ENCODE results near the gene ITGB3.
"Not testable (repeated sequence)": the region's sequence is repeated elsewhere in the genome, so short reads cannot be mapped to it uniquely, and the experiment has no call there.

ITGB3 gene

DNA sequence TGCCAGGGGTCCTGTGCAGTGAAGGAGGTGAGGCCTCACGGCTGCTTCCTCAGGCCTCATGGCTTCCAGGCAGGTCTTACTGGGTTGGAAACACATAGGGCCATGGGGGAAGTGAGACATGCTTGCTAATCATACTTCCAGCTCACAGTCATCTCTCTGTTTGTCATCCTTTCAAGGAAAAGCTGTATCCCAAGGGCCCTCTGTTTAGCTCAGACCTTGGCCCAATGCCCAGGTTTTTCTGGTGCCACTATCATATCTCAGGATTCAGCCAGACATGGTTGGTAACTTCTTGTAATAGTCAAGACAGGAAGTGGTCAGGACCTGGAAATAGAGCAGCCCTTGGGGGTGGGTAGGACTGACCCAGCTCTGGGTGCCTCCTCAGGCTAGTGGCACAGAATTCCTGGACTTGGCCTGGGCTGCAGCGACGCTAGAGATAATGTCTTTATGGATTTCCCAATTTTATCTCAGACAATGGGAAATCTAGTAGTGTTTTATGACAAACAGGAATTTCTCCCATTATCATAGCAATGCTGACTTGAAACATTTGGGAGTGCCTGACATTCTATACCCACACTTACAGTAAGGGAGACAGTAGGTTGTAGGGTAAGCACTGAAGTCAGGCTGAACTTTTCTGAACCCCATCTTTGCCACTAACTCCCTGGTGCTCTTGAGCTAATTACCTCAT lies 13.5 kb upstream of the ITGB3 start:
- intact Hi-C loops (cut with DNase I), result no loop called here
- peak in 7 of 10 donors; percentile 37 to 89 (median 40) for DNase-seq

DNA sequence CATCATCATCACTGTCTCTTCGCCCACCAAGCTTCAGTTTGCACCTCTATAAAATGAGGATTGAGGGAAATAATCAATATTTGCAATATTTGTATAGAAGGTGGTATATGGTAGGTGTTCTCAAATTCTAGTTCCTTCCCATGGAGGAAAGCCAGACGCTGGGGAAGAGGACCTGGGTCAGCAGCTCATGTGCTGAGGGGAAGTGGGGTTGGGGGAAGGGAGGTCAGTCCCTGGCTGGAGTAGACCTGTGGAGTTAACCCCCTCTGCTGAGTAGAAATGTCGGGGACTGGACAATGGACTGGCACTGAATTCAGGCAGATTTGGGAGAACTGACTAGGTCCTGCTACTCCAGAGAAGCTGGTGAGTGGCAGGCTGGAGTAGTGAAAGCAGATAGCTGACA lies 12.8 kb upstream of the ITGB3 start:
- no peak for DNase-seq
- intact Hi-C loops (cut with DNase I), result no loop called here

DNA sequence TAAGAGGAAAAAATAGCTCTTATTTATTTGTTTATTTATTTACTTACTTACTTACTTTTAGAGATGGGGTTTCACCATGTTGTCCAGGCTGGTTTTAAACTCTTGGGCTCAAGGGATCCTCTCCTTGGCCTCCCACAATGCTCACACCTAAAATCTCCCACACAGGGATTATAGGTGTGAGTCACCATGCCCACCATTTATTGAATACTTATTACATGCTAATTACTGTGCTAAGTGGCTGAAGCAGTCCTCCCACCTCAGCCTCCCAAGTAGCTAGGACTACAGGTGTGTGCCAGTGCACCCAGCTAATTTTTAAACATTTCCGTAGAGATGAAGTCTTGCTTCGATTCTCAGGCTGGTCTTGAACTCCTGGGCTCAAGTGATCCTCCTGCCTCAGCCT lies 11.0 kb upstream of the ITGB3 start:
- intact Hi-C loops (cut with DNase I), result no loop called here

DNA sequence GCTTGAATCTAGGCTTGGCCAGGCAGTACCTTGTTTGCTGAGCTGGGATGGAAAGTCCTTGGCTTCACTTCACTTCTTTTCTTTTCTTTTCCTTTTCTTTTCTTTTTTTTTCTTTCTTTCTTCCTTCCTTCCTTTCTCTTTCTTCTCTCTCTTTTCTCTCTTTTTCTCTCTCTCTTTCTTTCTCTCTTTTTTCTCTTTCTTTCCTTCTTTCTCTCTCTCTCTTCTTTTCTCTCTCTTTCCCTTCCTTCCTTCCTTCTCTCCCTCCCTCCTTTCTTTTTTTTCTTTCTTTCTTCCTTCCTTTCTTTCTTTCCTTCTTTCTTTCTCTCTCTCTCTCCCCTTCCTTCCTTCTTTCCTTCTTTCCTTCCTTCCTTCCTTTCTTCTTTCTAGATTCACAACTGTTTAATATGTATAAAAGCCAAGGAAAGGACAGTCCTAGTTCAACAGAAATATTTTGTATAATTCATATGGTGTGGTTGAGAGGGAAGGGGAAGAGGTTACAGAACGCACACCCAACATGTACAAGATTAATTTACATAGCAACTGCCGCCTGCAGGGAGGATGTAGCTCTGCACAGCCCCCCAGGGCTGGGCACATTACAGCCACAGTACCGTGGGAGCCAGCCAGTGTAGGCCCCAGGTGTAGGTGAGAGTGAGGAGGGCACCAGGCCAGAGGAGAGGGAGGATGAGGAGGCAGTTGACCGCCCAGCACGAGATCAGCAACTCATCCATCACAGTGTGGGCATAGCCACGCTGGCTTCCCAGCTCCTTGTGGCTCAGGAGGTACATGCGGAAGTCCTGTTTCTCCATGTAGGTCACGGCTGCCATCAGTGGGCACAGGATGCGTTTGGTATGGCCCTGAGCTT lies 9.7 kb upstream of the ITGB3 start:
- intact Hi-C loops (cut with DNase I), result no loop called here
- DNase-seq, result no peak

More for the DNA sequence above, 11.0 kb upstream of the ITGB3 start:
- no peak for DNase-seq

DNA sequence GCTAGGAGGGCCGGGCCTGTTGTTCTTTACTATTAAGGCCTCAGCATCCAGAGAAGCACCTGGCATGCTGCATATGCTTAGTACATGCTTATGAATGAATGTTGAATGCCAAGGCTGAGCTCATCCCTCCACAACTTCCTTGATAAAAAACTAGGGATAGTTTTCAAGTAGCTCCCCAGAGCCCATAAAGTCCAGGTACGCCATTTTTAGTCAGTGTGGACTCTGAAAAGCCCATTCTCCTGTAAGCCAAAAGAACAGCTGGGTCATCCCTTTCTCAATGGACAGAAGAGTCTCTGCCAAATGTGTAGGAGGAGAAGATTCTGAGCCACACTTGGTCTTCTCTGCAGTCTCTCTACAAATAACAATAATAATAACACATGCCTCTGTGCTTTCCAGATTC lies 8.9 kb upstream of the ITGB3 start:
- intact Hi-C loops (cut with DNase I), result no loop called here
- DNase-seq, result no peak

DNA sequence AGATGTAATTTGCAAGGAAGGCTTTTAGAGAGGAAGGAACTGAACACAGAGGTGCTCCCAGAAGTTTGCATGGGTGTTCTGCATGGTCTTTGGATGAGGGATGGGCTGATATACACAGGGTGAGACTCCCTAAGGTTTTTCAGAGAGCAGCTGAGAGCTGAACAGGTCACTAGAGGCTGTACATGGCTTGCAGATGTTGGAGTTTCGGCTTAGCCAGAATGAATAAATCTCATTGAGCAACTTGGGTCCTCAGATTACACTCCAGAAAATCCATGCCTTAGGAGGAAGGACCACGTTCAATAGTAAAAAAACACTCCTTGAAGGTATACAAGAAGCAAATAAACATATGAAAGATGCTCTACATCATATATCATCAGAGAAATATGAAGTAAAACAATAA lies 7.5 kb upstream of the ITGB3 start:
- no peak for DNase-seq
- intact Hi-C loops (cut with DNase I), result no loop called here

DNA sequence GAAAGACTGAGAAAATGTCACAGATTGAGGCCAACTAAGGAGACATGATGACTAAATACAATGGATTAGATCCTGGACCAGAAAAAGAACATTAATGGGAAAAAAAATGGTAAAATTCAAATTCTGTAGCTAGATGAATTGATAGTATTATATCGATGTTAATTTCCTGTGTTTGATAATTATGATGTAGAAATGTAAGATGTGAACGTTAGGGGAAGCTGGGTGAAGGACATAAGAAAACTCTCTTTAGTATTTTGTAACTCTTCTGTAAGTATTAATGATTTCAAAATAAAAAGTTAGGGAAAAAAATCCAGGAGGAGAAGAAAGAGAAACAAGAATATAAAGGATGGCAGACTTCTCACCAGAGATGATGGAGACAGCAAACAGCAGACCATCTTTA lies 2.8 kb upstream of the ITGB3 start:
- DNase-seq, result no peak
- intact Hi-C loops (cut with DNase I), result no loop called here

DNA sequence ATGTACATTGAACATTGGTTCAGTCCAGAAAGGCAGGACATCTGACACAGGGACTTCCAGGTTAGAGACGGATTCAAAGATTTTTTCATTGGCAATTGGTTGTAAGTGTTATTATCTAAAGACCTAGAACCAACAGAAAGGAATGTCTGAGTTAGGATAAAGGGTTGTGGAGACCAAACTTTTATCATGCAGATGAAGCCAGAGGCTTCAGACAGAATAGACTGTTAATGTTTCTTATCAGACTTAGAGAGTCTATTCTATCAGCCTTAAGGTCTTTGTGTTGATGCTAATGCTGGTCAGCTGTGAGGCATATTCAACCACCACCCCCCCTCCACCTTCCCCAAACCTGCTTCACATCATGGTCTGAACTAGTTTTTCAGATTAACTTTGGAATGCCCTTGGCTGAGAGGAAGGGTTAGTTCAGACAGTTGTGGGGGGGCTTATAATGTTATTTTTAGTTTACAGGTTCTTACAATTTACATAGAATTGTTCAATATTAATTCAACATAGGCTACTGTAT lies 2.1 kb upstream of the ITGB3 start:
- no peak for DNase-seq
- intact Hi-C loops (cut with DNase I), result no loop called here

DNA sequence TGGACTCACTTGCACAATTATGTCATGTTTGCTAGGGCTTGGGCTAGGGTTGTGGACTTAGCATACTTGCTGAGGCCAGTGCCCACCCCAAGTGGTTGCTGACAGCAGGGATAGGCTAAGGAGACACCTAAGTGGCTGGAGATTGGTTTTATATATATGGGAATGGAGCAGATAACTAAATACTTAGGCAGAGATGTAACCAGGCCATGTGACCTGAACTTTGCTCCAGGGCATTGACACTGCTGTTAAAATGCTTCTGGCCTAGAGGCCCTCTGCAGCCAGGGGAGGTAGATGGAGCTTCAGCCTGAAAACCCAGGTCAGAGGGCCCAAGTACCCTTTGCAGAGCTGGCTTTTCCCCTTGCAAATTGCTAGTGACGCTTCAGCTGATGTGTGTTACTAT lies 1.4 kb upstream of the ITGB3 start:
- intact Hi-C loops (cut with DNase I), result no loop called here
- no peak for DNase-seq

DNA sequence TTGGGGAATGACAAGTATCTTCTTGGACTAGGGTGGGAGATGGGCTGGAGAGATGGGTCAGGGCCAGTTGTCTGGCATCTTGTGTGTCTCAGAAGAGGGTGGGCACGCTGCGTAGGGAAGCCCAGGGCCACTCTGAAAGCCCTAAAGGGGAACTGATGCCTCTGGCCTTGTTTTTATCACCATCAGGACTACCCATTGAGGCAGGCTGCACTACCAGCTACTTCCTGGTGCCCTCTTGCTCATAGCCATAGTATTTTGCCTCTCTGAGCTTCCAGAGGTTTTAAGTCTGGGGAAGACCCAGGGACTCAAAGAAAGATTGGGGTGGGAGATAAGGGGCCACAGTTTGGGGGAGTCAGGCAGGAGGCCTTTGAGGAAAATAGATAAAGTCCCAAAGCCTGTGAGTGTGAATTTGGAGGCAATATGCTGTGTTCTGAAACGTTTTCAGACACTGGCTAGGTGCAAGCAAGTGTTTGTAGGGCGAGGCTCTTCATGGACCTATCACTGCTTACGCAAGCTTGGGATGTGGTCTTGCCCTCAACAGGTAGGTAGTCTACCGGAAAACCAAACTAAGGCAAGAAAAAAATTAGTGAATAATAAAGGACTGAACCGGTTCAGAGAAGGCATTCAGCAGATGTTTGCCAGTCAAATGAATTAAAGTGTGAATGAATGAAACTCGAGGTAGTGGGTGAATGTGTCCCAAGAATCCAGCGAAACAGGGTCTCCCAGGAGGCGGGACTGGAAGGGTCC lies 688 bp upstream of the ITGB3 start:
- intact Hi-C loops (cut with DNase I), result no loop called here
- DNase-seq, result no peak

DNA sequence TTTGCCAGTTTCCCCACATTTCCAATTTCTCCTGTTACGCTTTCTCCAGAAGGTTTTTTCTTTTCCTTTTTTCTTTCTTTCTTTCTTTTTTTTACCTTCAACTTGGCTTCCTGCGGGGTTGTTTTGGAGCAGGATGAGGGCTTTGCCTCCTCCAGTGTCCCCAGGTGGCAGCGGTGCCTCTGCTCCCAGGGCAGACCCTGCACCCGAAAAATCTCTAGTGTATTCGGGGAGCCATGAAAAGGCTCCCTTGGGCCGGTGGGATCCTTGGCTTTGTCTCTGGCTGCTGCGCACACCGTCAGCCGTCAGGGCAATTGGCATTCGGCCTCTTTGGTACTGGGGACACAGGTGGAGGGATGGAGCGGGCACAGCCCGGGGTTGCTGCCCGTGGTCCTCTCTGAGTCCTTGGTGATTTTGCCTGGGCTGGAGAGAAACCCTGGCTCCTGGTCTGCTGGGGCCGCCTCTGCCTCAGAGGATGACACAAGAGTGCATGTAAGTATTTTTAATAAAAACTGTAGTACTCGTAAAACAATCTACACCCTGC lies 846 bp downstream of the ITGB3 start:
- DNase-seq, result no peak
- intact Hi-C loops (cut with DNase I), result no loop called here

DNA sequence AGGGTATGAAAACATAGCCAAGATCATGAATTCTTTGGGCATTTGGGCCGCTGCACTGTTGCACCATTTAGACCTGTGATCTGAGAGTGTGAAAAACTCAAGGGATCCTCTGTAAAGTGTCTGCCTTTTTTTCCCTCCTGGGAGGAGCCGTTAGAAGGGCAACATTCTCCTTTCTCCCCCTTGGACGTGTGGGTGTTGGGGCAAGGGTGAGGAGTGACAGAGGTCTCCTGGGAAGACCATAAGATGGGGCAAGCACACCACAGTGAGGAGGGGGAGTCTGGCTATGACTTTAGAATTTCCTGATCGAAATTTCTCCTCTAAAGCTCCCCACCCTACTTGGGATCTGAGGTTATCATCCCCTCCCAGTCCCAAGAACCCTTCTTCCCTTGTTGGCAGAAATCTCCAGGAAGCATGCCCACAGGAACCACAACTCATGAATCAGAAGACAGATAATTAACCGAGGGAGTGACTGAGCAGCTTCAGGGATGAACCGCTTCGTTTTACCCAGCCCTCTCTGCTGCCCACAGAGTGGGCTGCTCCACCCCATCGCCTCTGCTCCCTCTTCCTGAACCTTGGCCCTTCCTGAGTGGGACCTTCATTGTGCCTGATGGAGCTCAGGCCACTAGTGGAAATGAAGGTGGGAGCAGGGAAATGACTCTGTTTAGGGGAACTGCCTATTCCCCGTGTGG lies 4.2 kb downstream of the ITGB3 start:
- no peak for DNase-seq
- intact Hi-C loops (cut with DNase I), result no loop called here

DNA sequence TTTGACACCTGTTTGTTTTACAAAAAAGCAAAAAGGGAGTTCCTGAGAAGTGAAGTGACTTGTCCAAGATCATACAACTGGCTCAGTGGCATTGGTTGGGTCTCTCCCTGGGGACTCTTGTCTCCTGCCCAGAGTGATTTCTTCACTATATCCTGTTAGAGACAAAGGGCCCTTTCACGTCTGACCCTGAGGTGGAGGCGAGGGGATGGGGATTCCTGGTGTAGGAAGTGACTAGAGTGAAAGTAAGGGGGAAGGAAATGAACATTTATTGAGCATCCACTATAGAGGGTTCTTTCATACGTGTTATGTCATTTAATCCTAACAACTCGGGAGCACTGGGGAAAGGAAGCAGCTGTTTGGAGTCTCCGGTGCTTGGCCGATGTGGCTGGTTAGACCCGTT lies 9.0 kb downstream of the ITGB3 start:
- no peak for DNase-seq
- intact Hi-C loops (cut with DNase I), result no loop called here

DNA sequence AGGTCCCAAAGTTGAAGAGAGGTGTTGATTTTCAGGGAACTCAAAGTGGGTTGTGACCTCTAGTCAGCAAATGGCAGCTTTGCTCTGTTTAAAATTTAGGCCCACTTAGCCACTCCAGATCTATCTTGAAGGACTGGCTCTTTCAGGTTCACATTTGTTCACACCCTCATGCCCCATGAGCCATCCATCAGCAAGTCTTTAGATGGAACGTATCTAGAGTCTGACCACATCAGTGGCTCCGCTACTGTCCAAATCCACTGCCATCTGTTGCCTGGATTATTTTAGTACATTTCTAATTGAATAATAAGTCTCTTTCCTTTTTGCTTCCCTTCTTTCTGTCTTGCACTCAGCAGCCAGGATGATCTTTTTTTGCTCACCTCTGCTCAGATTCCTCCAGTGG lies 10.5 kb downstream of the ITGB3 start:
- no peak for DNase-seq
- intact Hi-C loops (cut with DNase I), result no loop called here

DNA sequence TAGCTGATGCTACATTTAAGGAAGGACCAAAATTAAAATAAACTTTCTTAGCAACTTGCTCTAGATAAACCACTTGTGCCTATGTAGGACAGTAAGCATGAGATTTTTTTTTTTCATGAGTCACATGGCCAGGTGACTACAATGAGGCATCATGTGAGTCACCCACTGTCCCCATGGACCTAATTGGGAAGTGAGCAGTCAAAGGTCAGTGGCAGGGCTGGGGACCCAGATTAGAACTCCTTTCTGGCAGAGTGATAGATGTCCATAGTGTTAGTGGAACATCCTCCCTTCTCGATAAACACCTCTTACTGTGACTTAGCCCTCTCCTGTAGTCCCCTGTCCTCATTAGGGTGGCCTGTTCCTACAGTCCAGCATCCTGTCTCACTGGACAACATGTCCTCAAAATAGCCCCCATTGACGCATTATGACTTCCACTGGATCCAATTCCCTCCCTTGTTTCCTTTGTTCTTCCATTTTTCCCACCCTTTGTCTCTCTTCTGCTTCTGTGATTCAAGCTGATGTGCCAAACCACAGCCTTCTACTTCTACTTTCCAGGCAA lies 12.4 kb downstream of the ITGB3 start:
- intact Hi-C loops (cut with DNase I), result no loop called here
- no peak for DNase-seq

DNA sequence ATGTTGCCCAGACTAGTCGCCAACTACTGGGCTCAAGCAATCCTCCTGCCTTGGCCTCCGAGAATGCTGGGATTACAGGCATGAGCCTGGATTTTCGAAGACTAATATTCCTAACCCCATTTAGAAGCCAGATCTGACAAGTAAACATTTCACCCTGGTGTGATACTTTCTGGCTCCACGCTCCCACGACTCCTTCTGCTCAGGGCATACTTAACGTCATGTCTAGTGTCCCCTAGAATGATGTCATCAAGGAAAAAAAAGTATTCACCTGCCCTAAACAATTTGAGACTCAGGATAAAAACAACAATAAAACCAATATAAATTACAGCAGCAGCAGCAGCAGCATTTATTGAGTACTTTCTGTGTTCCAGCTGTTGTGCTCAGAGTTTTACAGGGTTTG lies 13.2 kb downstream of the ITGB3 start:
- no peak for DNase-seq
- intact Hi-C loops (cut with DNase I), result no loop called here

DNA sequence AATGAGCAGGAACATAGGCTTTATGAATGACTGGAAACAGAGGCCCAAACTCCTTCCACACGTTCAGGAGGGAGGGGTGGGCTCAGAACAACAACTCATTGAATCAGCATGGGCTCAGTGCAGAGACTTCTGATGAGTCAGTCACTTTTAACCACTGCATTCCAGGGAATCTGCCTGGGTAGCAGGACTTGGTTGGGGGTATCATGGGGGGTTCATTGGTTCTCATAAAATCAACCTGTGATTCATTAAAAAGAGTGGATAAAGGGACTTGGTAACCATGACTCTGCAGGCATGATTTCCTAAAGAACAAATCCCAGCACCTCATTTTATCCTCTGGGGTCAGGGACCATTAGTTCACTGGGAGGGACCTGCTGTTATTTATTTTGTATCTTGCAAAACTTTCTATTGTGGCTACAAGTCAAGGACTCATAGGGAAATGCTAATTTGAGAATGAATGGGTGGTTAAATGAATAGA lies 13.8 kb downstream of the ITGB3 start:
- no peak for DNase-seq
- intact Hi-C loops (cut with DNase I), result no loop called here

DNA sequence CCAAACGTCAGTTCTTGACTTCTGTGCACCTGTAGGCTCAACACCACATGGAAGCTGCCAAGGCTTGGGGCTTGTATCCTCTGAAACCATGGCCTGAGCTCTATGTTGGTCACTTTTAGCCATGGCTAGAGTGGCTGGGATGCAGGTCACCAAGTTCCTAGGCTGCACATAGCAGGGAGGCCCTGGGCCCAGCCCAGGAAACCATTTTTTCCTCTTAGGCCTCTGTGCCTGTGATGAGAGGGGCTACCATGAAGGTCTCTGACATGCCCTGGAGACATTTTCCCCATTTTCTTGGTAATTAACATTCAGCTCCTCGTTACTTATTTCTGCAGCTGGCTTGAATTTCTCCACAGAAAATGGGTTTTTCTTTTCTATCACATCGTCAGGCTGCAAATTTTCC lies 15.3 kb downstream of the ITGB3 start:
- DNase-seq; intact Hi-C loops (cut with DNase I): not testable (repeated sequence)

DNA sequence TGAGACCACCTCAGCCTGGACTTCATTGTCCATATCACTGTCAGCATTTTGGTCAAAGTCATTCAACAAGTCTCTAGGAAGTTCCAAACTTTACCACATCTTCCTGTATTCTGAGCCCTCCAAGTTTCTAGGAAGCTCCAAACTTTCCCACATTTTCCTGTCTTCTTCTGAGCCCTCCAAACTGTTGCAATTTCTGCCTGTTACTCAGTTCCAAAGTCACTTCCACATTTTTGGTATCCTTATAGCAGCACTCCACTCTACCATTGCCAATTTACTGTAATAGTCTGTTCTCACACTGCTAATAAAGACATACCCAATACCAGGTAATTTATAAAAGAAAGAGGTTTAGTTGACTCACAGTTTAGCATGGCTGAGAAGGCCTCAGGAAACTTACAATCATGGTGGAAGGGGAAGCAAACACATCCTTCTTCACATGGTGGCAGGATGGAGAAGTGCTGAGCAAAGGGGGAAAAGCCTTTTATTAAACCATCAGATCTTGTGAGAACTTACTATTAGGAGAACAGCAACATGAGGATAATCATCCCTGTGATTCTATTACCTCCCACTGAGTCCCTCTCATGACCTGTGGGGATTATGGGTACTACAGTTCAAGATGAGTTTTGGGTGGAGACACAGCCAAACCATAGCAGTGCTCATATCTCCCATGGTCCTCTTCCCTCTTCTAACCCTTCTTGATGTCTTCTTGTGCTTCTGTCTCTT lies 16.1 kb downstream of the ITGB3 start:
- DNase-seq; intact Hi-C loops (cut with DNase I): not testable (repeated sequence)

Measured in posterior cingulate gyrus (tissue), 11 donors.